Uterus (tissue), 2 donors: Measurements from ENCODE around the gene LCNL1.

Experiments
- POLR2A ChIP-seq, 2 donors: fragments of 450-650 bp; IDR thresholded peaks; one replicate each; pipeline ENCODE4 v1.6.1; 2016; ENCODE audit warnings: antibody characterized with exemption in 2 of 2, mild to moderate bottlenecking in 1 of 2, moderate library complexity in 1 of 2
- TF ChIP-seq, protein P1 (sequence below), 4 experiments: fragments of 200-600 bp in 2 of 4; fragments of 450-650 bp in 2 of 4; sonication (generic) in 2 of 4; IDR thresholded peaks; one replicate each; pipeline ENCODE4 v1.5.1; 2016 to 2019; ENCODE audit warnings: antibody characterized with exemption in 4 of 4, mild to moderate bottlenecking in 2 of 4, moderate library complexity in 1 of 4

DNA sequence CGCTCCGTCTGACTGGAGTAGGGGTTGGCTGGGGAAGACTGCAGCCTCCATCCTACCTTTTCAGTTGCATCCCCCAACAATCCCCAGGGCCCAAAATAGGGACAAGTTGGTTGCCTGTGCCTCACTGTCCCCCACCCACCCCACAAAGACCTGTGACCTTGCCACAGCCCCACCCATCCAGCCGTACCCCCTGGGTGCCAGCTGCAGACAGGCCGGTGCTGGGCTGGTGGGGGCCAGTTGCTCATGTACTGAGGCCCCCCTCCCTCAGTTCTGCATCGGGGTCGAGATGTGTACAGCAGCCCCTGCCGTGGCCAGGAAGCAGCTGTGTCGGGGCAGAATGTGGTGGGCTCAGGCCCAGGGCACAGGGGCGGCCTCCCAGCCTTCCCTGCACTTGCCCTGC is 374 bp downstream of the LCNL1 start:
- TF ChIP-seq, protein P1, sequence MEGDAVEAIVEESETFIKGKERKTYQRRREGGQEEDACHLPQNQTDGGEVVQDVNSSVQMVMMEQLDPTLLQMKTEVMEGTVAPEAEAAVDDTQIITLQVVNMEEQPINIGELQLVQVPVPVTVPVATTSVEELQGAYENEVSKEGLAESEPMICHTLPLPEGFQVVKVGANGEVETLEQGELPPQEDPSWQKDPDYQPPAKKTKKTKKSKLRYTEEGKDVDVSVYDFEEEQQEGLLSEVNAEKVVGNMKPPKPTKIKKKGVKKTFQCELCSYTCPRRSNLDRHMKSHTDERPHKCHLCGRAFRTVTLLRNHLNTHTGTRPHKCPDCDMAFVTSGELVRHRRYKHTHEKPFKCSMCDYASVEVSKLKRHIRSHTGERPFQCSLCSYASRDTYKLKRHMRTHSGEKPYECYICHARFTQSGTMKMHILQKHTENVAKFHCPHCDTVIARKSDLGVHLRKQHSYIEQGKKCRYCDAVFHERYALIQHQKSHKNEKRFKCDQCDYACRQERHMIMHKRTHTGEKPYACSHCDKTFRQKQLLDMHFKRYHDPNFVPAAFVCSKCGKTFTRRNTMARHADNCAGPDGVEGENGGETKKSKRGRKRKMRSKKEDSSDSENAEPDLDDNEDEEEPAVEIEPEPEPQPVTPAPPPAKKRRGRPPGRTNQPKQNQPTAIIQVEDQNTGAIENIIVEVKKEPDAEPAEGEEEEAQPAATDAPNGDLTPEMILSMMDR (IDR thresholded peaks at IDR 0.05): no peak
- TF ChIP-seq POLR2A (IDR thresholded peaks at IDR 0.05): no peak
